EL (cell line): ENCODE measurements around the gene SLC13A1.
"Not testable (repeated sequence)": the region's sequence is repeated elsewhere in the genome, so short reads cannot be mapped to it uniquely, and the experiment has no call there.

Experiments used
- DNase-seq: peaks from one replicate; pipeline ENCODE4 v3.0.0-alpha.2; 2016

SLC13A1 gene

GRCh38 chr7:123125231-123125630 is 74.5 kb downstream of the SLC13A1 start:
- no peak for DNase-seq

DNA sequence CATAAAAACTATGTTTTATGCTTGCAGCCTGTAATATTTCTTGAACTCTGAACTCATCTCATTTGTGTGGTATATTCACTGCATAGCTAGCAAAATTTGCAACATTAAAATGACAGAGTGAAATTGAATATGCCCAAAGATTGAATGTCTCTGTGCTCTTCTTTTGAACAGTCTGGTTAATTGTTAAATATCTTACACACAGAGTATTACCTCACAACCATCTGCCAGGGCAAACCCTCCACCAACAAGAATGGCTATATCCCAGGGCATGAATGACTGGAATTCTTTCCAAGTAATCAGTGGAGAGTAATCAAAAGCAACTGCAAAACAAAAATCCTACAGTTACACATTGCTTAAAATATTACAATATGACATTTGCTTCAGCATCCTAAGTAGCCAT is 76.9 kb downstream of the SLC13A1 start:
- DNase-seq = no peak

- DNase-seq = no peak
Observed at GRCh38 chr7:123120286-123120685, 79.5 kb downstream of the SLC13A1 start.

DNA sequence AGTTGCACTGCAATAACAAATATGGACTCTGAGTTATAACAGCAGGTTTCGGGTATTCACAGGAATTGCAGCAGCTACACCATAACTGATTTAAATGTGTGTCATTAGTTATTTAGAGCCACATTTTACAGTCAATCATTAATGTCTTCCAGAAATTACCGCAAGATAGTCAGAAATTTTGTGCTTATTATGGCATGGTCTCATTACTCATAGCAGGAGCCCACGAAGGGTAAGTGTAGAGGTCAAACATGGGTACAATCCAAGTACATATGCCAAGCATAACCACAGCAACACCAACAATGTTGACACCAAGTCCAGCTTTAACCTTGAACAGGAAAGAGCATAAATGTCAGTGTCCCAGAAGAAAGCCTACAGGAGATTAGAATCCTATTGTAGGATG is 84.4 kb downstream of the SLC13A1 start:
- no peak for DNase-seq

GRCh38 chr7:123114288-123114687 is 85.5 kb downstream of the SLC13A1 start:
- no peak for DNase-seq

DNA sequence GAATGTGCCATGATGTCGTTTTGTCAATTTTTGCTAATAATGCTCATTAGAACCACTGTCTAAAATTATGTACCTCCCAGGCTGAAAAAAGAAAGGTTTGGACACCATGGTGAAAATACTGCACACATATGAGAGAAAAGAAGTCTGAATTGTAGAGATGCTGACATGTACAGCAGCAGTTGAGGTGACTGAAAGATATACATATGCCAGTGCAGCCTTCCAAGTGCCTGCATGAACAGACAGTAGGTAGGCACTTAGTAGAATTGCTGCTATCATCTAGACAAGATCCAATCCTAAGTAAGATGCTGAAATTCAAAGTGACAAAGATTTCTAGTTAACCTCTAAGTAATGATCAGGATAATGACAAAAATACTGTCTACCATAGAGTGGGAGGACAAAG is 86.9 kb downstream of the SLC13A1 start:
- no peak for DNase-seq

DNA sequence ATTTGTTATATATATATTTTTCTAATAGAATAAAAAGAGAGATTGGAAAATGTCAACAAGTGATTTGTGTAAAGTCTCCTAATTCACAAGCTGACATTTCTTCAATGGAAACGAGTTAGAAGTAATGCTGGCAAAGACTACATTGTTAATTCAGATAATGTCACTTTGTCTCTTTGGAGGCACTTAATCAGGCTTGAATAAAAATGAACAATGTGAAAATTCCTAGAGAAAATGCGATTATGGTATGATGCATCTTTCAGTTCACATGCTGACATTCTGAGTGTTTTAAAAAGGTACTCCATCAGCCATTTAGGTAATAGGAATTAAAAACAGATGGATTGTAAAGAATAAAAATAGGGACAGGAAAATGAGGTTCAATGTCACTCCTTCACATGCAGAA is 100.1 kb downstream of the SLC13A1 start:
- no peak for DNase-seq

GRCh38 chr7:123096976-123097375 is 102.8 kb downstream of the SLC13A1 start:
- no peak for DNase-seq

DNA sequence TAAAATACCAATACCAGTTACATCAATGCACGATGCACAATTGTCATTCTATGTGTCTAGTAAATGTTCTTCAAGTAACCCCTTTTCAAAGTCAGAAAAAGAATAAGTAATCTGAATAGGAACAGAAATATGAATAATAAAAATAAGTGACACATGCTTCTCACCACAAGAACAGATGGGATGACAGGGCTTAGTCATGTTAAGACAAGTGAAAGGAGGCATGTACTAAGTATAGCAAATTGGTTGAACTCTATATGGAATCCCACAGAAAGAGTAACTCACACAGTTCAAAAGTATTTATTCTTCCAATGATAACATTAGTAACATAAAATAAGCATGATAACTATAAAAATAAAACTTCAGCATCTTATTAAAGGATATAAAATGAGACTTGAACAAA is 103.3 kb downstream of the SLC13A1 start:
- DNase-seq = no peak

DNA sequence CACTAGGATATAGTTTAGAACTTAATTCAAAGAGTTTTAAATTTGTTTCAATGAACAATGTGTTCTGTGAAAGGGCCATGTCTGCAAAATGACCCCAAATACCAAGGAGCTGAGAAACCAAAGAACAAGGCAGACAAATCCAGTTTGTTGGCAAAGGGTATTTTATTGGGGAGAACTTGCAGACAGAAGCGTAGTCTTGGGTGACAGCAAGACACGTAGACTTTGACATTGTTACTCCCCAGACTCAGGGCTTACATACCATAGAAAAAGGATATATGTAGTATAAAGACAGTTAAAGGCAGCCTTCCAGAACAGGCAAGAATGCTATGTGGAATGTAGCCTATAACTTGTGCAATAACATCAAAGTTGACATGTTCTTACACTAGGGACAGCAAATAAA is 109.3 kb downstream of the SLC13A1 start:
- no peak for DNase-seq

DNA sequence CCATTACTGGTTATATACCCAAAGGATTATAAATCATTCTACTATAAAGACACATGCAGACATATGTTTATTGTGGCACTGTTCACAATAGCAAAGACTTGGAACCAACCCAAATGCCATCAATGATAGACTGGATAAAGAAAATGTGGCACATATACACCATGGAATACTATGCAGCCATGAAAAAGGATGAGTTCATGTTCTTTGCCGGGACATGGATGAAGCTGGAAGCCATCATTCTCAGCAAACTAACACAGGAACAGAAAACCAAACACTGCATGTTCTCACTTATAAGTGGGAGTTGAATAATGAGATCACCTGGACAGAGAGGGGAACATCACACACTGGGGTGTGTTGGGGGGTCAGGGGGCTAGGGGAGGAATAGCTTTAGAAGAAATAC is 112.9 kb downstream of the SLC13A1 start:
- not testable (repeated sequence) for DNase-seq

DNA sequence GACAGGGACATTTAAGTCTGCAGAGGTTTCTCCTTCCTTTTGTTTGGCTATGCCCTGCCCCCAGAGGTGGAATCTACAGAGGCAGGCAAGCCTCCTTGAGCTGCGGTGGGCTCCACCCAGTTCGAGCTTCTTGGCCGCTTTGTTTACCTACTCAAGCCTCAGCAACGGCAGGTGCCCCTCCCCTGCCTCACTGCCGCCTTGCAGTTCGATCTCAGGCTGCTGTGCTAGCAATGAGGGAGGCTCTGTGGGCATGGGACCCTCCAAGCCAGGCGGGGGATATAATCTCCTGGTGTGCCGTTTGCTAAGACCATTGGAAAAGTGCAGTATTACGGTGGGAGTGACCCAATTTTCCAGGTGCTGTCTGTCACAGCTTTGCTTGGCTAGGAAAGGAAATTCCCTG is 114.9 kb downstream of the SLC13A1 start:
- not testable (repeated sequence) for DNase-seq

GRCh38 chr7:123079021-123079420 is 120.7 kb downstream of the SLC13A1 start:
- no peak for DNase-seq

DNA sequence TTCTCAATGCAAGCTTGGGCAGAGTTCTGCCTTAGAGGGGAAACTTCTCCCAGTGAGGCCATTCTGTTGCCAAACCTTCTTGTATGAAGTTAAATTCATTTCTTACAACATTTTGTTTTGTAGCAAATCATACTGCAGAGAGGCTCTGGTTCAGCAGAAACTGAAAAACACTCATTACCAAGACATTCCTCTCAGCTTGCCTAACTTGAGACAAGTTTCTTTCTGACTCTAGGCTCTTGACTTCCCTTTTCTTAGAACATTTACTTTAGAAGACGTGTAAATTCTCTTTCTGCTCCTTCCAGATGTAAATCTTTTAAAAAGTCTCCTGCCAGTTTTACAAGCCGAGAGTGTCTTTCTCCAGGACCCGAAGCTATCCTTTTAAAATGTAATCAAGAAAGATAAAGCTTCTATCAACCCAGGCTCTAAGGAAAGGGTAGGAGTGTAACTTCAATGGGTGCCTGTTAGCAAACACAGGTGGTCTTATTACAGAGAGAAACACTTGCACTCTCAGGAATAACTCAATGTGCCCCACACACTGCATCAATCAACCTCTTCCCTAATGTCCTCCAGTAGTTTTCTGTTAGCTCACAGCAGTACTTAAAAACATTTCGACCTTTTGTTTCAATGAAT is 123.8 kb downstream of the SLC13A1 start:
- DNase-seq = no peak

- DNase-seq = peak; percentile 1
Observed at GRCh38 chr7:123070702-123071286, 129.0 kb downstream of the SLC13A1 start.

GRCh38 chr7:123067814-123068213 is 132.0 kb downstream of the SLC13A1 start:
- no peak for DNase-seq
